GM10266 (cell line): ENCODE data around the gene HOXB2.

Experiments used
- DNase-seq: peaks from one replicate; pipeline ENCODE4 v3.0.0; 2012; ENCODE audit errors: extremely low spot score
- CTCF ChIP-seq: IDR thresholded peaks from 2 replicates; pipeline ENCODE4 v1.5.1; 2012; ENCODE audit warnings: mild to moderate bottlenecking, low read depth; ENCODE audit not compliant: control insufficient read depth, insufficient read depth; ENCODE audit errors: missing control alignments

The HOXB2 gene

GRCh38 chr17:48590607-48591161 is 45.8 kb upstream of the HOXB2 start:
- no peak for TF ChIP-seq CTCF
- no peak for DNase-seq

- no peak for DNase-seq
- no peak for TF ChIP-seq CTCF
These were observed 45.1 kb upstream of the HOXB2 start, which contains the start of gene HOXB3 for GRCh38 chr17:48589831-48590606. Gene HOXB3, minus strand, starts transcription at chr17:48590241. Its CDS starts 37,767 bp downstream, at chr17:48552474.

- no peak for DNase-seq
- TF ChIP-seq CTCF = no peak
These were observed 44.3 kb upstream of the HOXB2 start for GRCh38 chr17:48589060-48589830.

- DNase-seq = no peak
- TF ChIP-seq CTCF = no peak
These were observed 43.6 kb upstream of the HOXB2 start for GRCh38 chr17:48588528-48588927.

- no peak for DNase-seq
- TF ChIP-seq CTCF = no peak
These were observed 43.1 kb upstream of the HOXB2 start for GRCh38 chr17:48588074-48588415.

GRCh38 chr17:48587276-48588073 is 42.6 kb upstream of the HOXB2 start:
- TF ChIP-seq CTCF = no peak
- no peak for DNase-seq
